Measurements from ENCODE around the gene IFRD2. TPM values are rescaled to one million over a fixed set of nuclear protein-coding genes. Genes with fewer than 3 reads are reported as not detected.

IFRD2 gene
- polyA plus RNA-seq, 1 experiment: 19.3 TPM

- CTCF ChIA-PET: interaction anchor here (0.7 to 2.6 kb wide), 9 partner anchors 10 to 78 kb away, joined by 3 to 11 read pairs (median 3); partner anchors contain the start of gene SLC38A3
- no peaks in the 10 kb centered on the region; the same call in 1 of the 2 replicates for H3K9me3 ChIP-seq (ENCODE audit: control insufficient read depth, insufficient read depth, low read length)
- TF ChIP-seq CTCF (IDR thresholded peaks at IDR 0.05; ENCODE audit: low read depth, low read length): no peak
- POLR2A ChIA-PET: no interaction called here
- DNase-seq (ENCODE audit: low read depth, low spot score): no peak
- no peak overlapping the region for H3K4me3 ChIP-seq (ENCODE audit: low read depth, low read length)
- H3K27me3 ChIP-seq (ENCODE audit: control insufficient read depth, insufficient read depth, low read length): peaks cover 10% of the 10 kb centered on the region
- H3K27ac ChIP-seq (ENCODE audit: low read depth, low read length): no peak overlapping the region
Measured at GRCh38 chr3:50270422-50271224, 21.6 kb downstream of the IFRD2 start.

GRCh38 chr3:50269977-50270413 lies 22.2 kb downstream of the IFRD2 start:
- DNase-seq (ENCODE audit: low read depth, low spot score): no peak
- Histone ChIP-seq H3K9me3 (ENCODE audit: control insufficient read depth, insufficient read depth, low read length) (no peaks in the 10 kb centered on the region), H3K27ac (ENCODE audit: low read depth, low read length) (peak overlapping the region; percentile 52), H3K4me3 (ENCODE audit: low read depth, low read length) (peak overlapping the region; percentile 47), H3K27me3 (ENCODE audit: control insufficient read depth, insufficient read depth, low read length) (peaks cover 4% of the 10 kb centered on the region)
- no peak for TF ChIP-seq CTCF (IDR thresholded peaks at IDR 0.05; ENCODE audit: low read depth, low read length)
- POLR2A ChIA-PET: interaction anchor here (1.3 kb wide), 1 partner anchor 13 kb away, joined by 3 read pairs; no protein-coding TSS in a partner anchor
- CTCF ChIA-PET: interaction anchor here (0.6 to 2.6 kb wide), 6 partner anchors 10 to 77 kb away, joined by 3 to 11 read pairs (median 4); no protein-coding TSS in a partner anchor

GRCh38 chr3:50269460-50269859 lies 22.8 kb downstream of the IFRD2 start:
- peak overlapping the region; percentile 52 for H3K27ac ChIP-seq (ENCODE audit: low read depth, low read length)
- ChIA-PET CTCF (interaction anchor here (0.6 to 2.6 kb wide), 5 partner anchors 10 to 77 kb away, joined by 3 to 11 read pairs (median 6); no protein-coding TSS in a partner anchor), POLR2A (interaction anchor here (0.7 to 1.3 kb wide), 4 partner anchors 10 to 142 kb away, joined by 3 read pairs; no protein-coding TSS in a partner anchor)

GRCh38 chr3:50268703-50269451 lies 23.4 kb downstream of the IFRD2 start, which contains the start of gene SEMA3B:
SEMA3B (plus strand) TSS chr3:50269147; CDS start chr3:50269241, 94 bp downstream.
- Histone ChIP-seq H3K4me3 (ENCODE audit: low read depth, low read length) (peak within 1 kb of the TSS; percentile 49), H3K27me3 (ENCODE audit: control insufficient read depth, insufficient read depth, low read length) (no peaks in the 10 kb centered on the region), H3K9me3 (ENCODE audit: control insufficient read depth, insufficient read depth, low read length) (no peaks in the 10 kb centered on the region), H3K27ac (ENCODE audit: low read depth, low read length) (peak within 1 kb of the TSS; percentile 52)
- TF ChIP-seq CTCF (IDR thresholded peaks at IDR 0.05; ENCODE audit: low read depth, low read length): no peak
- CTCF ChIA-PET: interaction anchor here (0.5 to 2.6 kb wide), 4 partner anchors 9 to 76 kb away, joined by 3 to 11 read pairs (median 7); no protein-coding TSS in a partner anchor
- POLR2A ChIA-PET: interaction anchor here (0.7 to 1.3 kb wide), 5 partner anchors 9 to 142 kb away, joined by 3 read pairs; partner anchors contain the start of gene GNAI2
- no peak for DNase-seq (ENCODE audit: low read depth, low spot score)

More at GRCh38 chr3:50269460-50269859, 22.8 kb downstream of the IFRD2 start:
- Histone ChIP-seq H3K4me3 (ENCODE audit: low read depth, low read length) (peak overlapping the region; percentile 47), H3K9me3 (ENCODE audit: control insufficient read depth, insufficient read depth, low read length) (no peaks in the 10 kb centered on the region), H3K27me3 (ENCODE audit: control insufficient read depth, insufficient read depth, low read length) (peaks cover under 1% of the 10 kb centered on the region)
- no peak for TF ChIP-seq CTCF (IDR thresholded peaks at IDR 0.05; ENCODE audit: low read depth, low read length)
- no peak for DNase-seq (ENCODE audit: low read depth, low spot score)
